Muscle layer of colon (tissue), 2 donors: Measurements from ENCODE around the gene GNB5.

ENCODE experiments used
- H3K27ac ChIP-seq: one replicate; pipeline ENCODE4 v1.7.0; 2013; ENCODE audit warnings: low read depth, mild to moderate bottlenecking, low read length, moderate library complexity
- H3K27me3 ChIP-seq, 2 donors: one replicate each; pipeline ENCODE4 v1.7.0; 2013; ENCODE audit warnings: low read length in 2 of 2, mild to moderate bottlenecking in 2 of 2; ENCODE audit not compliant: insufficient read depth in 2 of 2, control insufficient read depth in 1 of 2
- H3K36me3 ChIP-seq: one replicate; pipeline ENCODE4 v1.7.0; 2013; ENCODE audit warnings: mild to moderate bottlenecking, low read length; ENCODE audit not compliant: insufficient read depth
- H3K4me1 ChIP-seq: one replicate; pipeline ENCODE4 v1.7.0; 2013; ENCODE audit warnings: mild to moderate bottlenecking, low read length; ENCODE audit not compliant: insufficient read depth
- H3K4me3 ChIP-seq, 2 donors: one replicate each; pipeline ENCODE4 v1.7.0; 2013; ENCODE audit warnings: low read length in 2 of 2, low read depth in 1 of 2, mild to moderate bottlenecking in 1 of 2, moderate library complexity in 1 of 2
- H3K9ac ChIP-seq: one replicate; pipeline ENCODE4 v1.7.0; 2013; ENCODE audit warnings: low read length
- H3K9me3 ChIP-seq: one replicate; pipeline ENCODE4 v1.7.0; 2013; ENCODE audit warnings: mild to moderate bottlenecking, low read length
- donor health status: abdominal sarcoma.
- donor health status: Adenocarcinoma of cecum.

GNB5 gene

DNA sequence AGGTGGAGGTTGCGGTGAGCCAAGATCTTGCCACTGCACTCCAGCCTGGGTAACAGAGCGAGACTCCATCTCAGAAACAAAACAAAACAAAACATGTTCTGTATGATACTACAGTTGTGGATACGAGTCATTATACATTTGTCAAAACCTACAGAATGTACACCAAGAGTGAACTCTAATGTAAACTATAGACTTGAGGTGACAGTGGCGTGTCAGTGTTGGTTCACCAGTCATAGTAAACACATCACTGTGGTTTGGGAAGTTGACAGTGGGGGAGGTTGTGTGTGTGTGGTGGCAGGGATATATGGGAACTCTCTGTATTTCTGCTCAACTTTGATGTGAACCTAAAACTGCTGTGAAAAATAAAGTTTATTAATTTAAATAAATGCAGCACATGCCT, 33.0 kb upstream of the GNB5 start:
- Histone ChIP-seq H3K27me3 (no peaks in the 10 kb centered on the region), H3K4me1 (no peaks in the 10 kb centered on the region), H3K4me3 (no peak overlapping the region), H3K9ac (no peak overlapping the region), H3K36me3 (no peaks in the 10 kb centered on the region), H3K9me3 (no peaks in the 10 kb centered on the region), H3K27ac (no peak overlapping the region)

- Histone ChIP-seq H3K36me3 (no peaks in the 10 kb centered on the region), H3K9me3 (no peaks in the 10 kb centered on the region), H3K9ac (no peak overlapping the region), H3K4me1 (no peaks in the 10 kb centered on the region), H3K27ac (no peak overlapping the region), H3K4me3 (no peak overlapping the region), H3K27me3 (no peaks in the 10 kb centered on the region)
Observed at GRCh38 chr15:52221730-52222129, 30.5 kb upstream of the GNB5 start.

GRCh38 chr15:52220937-52221660, 29.9 kb upstream of the GNB5 start:
- no peak overlapping the region for H3K27ac ChIP-seq
- H3K9ac ChIP-seq: no peak overlapping the region

DNA sequence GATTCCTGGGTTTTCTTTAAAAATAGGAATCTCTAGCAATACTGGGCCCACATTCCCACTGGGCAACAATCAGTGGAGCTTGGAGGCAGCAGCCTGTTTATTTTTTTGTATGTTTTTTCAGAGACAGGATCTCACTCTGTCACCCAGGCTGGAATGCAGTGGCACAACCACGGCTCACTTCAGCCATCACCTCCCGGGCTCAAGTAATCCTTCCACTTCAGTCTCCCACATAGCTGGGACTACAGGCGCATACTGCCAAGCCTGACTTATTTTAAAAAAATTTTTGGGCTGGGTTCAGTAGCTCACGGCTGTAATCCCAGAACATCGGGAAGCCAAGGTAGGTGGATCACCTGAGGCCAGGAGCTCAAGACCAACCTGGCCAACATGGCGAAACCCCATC, 29.1 kb upstream of the GNB5 start:
- Histone ChIP-seq H3K9ac (no peak overlapping the region), H3K9me3 (no peaks in the 10 kb centered on the region), H3K4me1 (no peaks in the 10 kb centered on the region), H3K27ac (no peak overlapping the region), H3K36me3 (no peaks in the 10 kb centered on the region), H3K4me3 (no peak overlapping the region), H3K27me3 (no peaks in the 10 kb centered on the region)

More at GRCh38 chr15:52220937-52221660, 29.9 kb upstream of the GNB5 start:
- H3K27me3 ChIP-seq: no peaks in the 10 kb centered on the region
- H3K4me3 ChIP-seq: no peak overlapping the region
- H3K9me3 ChIP-seq: no peaks in the 10 kb centered on the region
- no peaks in the 10 kb centered on the region for H3K4me1 ChIP-seq
- H3K36me3 ChIP-seq: no peaks in the 10 kb centered on the region

DNA sequence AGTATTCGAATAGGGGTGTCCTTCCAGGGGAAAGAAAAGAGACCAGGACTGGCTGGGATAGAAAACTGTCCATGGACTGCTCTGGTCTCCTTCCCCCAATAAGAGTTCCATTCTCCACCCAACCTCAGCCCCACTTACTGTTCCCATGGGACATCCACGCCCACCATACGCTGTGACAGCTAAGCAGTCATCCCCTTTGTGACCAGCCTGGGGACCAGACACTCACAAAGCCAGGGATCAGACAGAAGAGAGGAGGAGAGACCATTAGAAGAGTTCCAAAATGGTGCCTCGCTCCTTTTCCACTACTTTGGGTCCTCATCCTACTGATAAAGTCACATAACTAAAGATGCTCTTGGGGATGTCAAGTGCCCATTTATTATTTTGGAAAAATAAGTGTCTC, 27.6 kb upstream of the GNB5 start:
- H3K36me3 ChIP-seq: no peaks in the 10 kb centered on the region
- H3K4me3 ChIP-seq: no peak overlapping the region
- H3K27ac ChIP-seq: no peak overlapping the region
- H3K27me3 ChIP-seq: no peaks in the 10 kb centered on the region
- H3K9me3 ChIP-seq: no peaks in the 10 kb centered on the region
- H3K4me1 ChIP-seq: no peaks in the 10 kb centered on the region
- no peak overlapping the region for H3K9ac ChIP-seq

DNA sequence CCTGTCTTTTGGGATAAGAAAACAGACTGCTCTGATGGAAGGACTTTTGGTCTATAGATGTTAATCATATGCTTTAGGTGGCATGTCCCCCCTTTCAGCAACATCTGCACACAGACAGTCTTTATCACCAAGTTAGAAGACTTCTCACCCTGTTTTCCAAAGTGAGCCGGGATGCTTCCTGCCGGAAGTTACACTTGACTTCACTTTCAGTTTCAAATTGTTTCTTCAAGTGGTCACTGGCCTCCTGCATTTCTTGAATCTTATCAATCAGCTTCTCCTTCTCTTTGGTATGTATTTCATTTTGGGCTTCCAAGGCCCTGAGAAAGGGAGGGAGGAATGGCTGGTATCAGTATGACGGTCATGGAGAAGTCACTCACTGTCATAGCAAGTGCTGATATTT, 27.2 kb upstream of the GNB5 start:
- Histone ChIP-seq H3K9ac (no peak overlapping the region), H3K4me1 (no peaks in the 10 kb centered on the region), H3K9me3 (no peaks in the 10 kb centered on the region), H3K27me3 (no peaks in the 10 kb centered on the region), H3K36me3 (no peaks in the 10 kb centered on the region), H3K27ac (no peak overlapping the region), H3K4me3 (no peak overlapping the region)

DNA sequence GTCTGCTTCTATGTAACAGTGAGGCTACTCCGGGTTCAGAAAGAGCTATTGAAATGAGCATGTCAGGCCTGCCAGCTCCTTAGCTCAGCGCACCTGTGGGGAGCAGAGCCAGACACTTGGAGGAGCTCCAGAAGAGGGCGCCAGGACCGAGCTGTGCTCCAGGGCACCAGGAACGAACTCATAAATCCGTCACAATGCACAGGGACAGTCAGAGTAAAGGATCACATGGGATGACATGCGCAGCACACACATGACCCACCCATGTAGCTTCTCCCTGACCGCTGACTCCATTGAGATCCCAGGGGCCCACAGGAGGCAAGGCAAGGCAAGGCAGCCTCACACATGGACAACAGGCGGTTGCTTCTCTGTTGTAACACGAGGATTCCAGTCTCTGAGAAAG, 26.0 kb upstream of the GNB5 start:
- H3K9ac ChIP-seq: no peak overlapping the region
- no peak overlapping the region for H3K27ac ChIP-seq
- H3K9me3 ChIP-seq: no peaks in the 10 kb centered on the region
- H3K4me1 ChIP-seq: no peaks in the 10 kb centered on the region
- no peaks in the 10 kb centered on the region for H3K27me3 ChIP-seq
- no peaks in the 10 kb centered on the region for H3K36me3 ChIP-seq
- H3K4me3 ChIP-seq: no peak overlapping the region

DNA sequence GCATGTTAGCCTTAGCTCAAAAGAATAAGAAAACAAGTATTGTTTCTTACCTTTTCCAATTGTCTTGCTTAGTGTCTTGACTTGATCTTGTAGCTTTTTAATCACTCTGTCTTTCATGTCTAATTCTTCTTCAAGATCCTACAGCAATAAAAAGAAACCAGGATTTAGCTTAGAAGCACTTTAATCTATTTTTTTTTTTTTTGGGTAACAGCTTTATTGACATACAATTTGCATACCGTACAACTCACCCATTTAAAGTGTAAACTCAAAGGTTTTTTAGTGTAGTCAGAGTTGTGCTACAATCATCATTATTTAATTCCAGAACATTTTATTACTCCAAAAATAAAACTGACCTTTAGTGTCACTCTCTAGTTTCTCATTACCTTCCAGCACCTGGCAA, 23.4 kb upstream of the GNB5 start:
- Histone ChIP-seq H3K27me3 (no peaks in the 10 kb centered on the region), H3K27ac (no peak overlapping the region), H3K4me3 (no peak overlapping the region), H3K9me3 (no peaks in the 10 kb centered on the region), H3K9ac (no peak overlapping the region), H3K4me1 (no peaks in the 10 kb centered on the region), H3K36me3 (no peaks in the 10 kb centered on the region)

DNA sequence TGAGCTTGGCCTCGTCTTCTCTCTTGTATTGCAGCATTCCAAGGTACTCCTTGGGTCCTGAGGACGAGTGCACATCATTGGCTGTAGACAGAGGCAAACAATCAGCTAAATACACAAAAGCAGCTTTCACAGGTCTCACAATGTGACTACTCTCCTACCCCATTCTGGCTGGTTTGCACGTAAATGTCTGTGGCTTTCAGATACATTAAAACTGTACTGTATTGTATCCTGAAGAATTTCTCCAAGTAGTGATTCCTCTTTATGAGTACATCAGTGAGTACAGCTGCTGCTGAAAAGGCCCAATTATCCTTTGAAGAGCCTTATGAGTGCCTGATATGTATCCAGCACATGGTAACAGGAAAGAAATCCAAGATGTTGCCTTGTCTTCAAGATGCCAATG, 22.0 kb upstream of the GNB5 start:
- no peak overlapping the region for H3K9ac ChIP-seq
- no peak overlapping the region for H3K27ac ChIP-seq
- no peak overlapping the region for H3K4me3 ChIP-seq
- H3K27me3 ChIP-seq: no peaks in the 10 kb centered on the region
- H3K36me3 ChIP-seq: no peaks in the 10 kb centered on the region
- H3K4me1 ChIP-seq: no peaks in the 10 kb centered on the region
- no peaks in the 10 kb centered on the region for H3K9me3 ChIP-seq

DNA sequence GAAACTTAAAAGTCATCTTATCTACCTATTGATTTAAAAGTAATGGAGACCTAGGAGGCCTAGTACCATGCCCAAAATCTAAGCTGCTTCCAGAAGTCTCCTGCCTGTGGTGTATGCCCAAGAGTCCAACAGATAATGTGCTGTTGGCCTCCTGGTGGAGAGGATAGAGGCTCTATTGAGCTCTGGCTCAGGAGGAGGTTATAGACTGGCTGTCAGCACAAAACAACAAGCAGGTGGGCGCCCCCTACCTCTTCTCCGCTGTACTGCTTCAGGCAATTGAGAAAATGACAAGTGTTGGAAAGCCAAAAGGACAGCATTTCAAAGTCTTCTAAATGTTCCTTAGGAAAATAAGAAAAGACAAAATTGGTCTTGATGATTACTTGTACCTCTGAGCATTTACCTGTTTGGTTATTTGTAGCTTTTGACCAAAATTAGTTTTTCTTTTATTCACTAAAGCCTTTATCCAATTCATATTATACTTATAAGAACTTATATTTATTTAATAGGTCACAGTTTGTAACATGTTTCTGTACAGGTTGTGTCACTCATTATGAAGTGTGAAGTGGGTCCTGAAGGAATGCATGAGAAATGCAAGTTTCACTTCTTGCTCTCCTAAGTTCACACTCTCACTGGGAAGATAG, 17.2 kb upstream of the GNB5 start:
- Histone ChIP-seq H3K27me3 (no peaks in the 10 kb centered on the region), H3K9me3 (no peaks in the 10 kb centered on the region), H3K4me1 (no peaks in the 10 kb centered on the region), H3K4me3 (no peak overlapping the region), H3K9ac (no peak overlapping the region), H3K27ac (no peak overlapping the region), H3K36me3 (no peaks in the 10 kb centered on the region)

DNA sequence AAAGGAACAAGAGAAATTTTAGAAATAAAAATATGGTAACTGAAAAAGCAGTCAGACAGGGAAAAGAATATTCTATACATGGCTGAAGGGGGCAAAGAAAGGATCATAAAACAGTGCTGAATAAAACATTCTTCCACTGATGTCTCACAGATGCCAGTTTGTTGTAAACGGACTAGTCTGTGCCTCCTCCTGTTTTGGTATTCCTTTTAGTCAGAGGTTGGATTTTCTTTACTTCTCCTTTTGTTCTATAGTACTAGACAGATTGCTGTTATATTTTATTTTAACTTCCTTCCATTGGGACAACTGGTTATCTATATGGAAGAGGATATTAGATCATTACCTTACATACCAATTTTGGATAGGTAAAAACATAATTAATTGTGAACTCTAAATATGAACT, 16.0 kb upstream of the GNB5 start:
- no peak overlapping the region for H3K27ac ChIP-seq
- H3K9me3 ChIP-seq: no peaks in the 10 kb centered on the region
- H3K27me3 ChIP-seq: no peaks in the 10 kb centered on the region
- H3K36me3 ChIP-seq: no peaks in the 10 kb centered on the region
- H3K4me3 ChIP-seq: no peak overlapping the region
- no peaks in the 10 kb centered on the region for H3K4me1 ChIP-seq
- no peak overlapping the region for H3K9ac ChIP-seq

GRCh38 chr15:52206446-52206845, 15.3 kb upstream of the GNB5 start:
- no peaks in the 10 kb centered on the region for H3K9me3 ChIP-seq
- no peaks in the 10 kb centered on the region for H3K27me3 ChIP-seq
- H3K27ac ChIP-seq: no peak overlapping the region
- H3K4me3 ChIP-seq: no peak overlapping the region
- no peaks in the 10 kb centered on the region for H3K36me3 ChIP-seq
- no peaks in the 10 kb centered on the region for H3K4me1 ChIP-seq
- no peak overlapping the region for H3K9ac ChIP-seq
